Heart right ventricle (tissue), 16 donors: ENCODE data around the gene VTI1A. TPM values are rescaled to one million over a fixed set of nuclear protein-coding genes. Genes with fewer than 3 reads are reported as not detected.

ENCODE experiments used
- ATAC-seq, 8 donors: fragments of 200-7000 bp; cut with Tn5 transposase; one replicate each; pipeline ENCODE4 v1.9.1; 2020; ENCODE audit warnings: mild to moderate bottlenecking in 8 of 8, moderate library complexity in 8 of 8, moderate number of reproducible peaks in 1 of 8
- DNase-seq, 2 donors: peaks; one replicate each; pipeline ENCODE4 v3.0.0-alpha.2; 2020
- H3K27ac ChIP-seq, 10 donors: fragments of 200-600 bp; sonication (generic) in 2 of 10; one replicate each; pipeline versions ENCODE4 v1.5.0 to v1.8.0; 2020 to 2022; ENCODE audit warnings: mild to moderate bottlenecking in 3 of 10
- H3K27me3 ChIP-seq, 7 donors: fragments of 200-600 bp; one replicate each; pipeline ENCODE4 v1.8.0; 2021 to 2022; ENCODE audit warnings: mild to moderate bottlenecking in 2 of 7
- H3K36me3 ChIP-seq, 9 donors: fragments of 200-600 bp; sonication (generic) in 1 of 9; one replicate each; pipeline versions ENCODE4 v1.5.0 to v1.8.0; 2020 to 2022; ENCODE audit warnings: mild to moderate bottlenecking in 2 of 9
- H3K4me1 ChIP-seq, 9 donors: fragments of 200-600 bp; sonication (generic) in 1 of 9; one replicate each; pipeline versions ENCODE4 v1.5.0 to v1.8.0; 2020 to 2022; ENCODE audit warnings: mild to moderate bottlenecking in 4 of 9
- H3K4me3 ChIP-seq, 10 donors: fragments of 200-600 bp; sonication (generic) in 2 of 10; one replicate each; pipeline versions ENCODE4 v1.5.0 to v1.8.0; 2020 to 2022; ENCODE audit warnings: mild to moderate bottlenecking in 7 of 10, moderate library complexity in 2 of 10
- H3K9me3 ChIP-seq, 11 donors: fragments of 200-600 bp in 10 of 11; sonication (generic) in 2 of 11; one replicate each; pipeline versions ENCODE4 v1.5.0 to v1.8.0; 2013 to 2022; ENCODE audit warnings: mild to moderate bottlenecking in 2 of 11, control low read depth in 1 of 11, moderate library complexity in 1 of 11
- CTCF ChIP-seq, 9 donors: fragments of 200-600 bp; sonication (generic) in 2 of 9; IDR thresholded peaks; one replicate each; pipeline versions ENCODE4 v1.5.0 to v1.8.0; 2021 to 2022; ENCODE audit warnings: antibody characterized with exemption in 9 of 9, mild to moderate bottlenecking in 5 of 9, moderate library complexity in 1 of 9
- WGBS, 2 donors: extraction: QIAGEN DNeasy Blood & Tissue Kit; methylation state at CpG; one replicate each; pipeline ENCODE4 v1.1.7; 2013; ENCODE audit warnings: inconsistent platforms in 1 of 2; 5-methylcytosine and 5-hydroxymethylcytosine counted together
- intact Hi-C, 10 donors: fragments of 100-400 bp; cut with DNase I; formaldehyde crosslinking; loops; one replicate each; pipeline versions ENCODE4 v1.11.1 to v1.14.2; 2022
- polyA plus RNA-seq, 2 donors: library from polyadenylated mRNA; stranded (reverse); fragments of 200-250 nt; gene quantifications; one replicate each; pipeline ENCODE4 v1.2.3, GENCODE V29; 2013
- total RNA-seq, 10 donors: library from RNA; stranded (reverse); fragmentation: NEBNext Ultra II Directional in 3 of 10; extraction: Animal tissue kit (Norgen Biotek cat#: 25700) in 3 of 10; gene quantifications; one replicate each; pipeline versions ENCODE4 v1.2.1 to v1.2.4, GENCODE V29; 2021 to 2023
- donor health status: Arrhythmogenic right ventricular cardiomyopathy.
- donor health status: ischemic (EF 13 %, LVEDD 7.1; RV severe dilation, severe dysfunction).
- donor health status: healthy with polysubstance abuse.
- donor health status: DM: no; HTN: yes; CAD: no.
- donor health status: DM: no; HTN: no; CAD: no.
- donor health status: ischemic (EF 25% LVEDD 6.9; RV normal size, moderate dysfunction).
- donor health status: ischemic (EF 25% LVEDD 5.7; RV mildly dilated, moderate dysfunction).
- donor health status: healthy.
- donor health status: DM: yes; HTN: yes; CAD: no.
- donor health status: Ischemic cardiomyopathy.
- donor health status: ischemic (EF 35%, LVEDD 5.7; RV mildly dilated, moderate dysfunction).
- donor health status: nonischemic (EF 11% LVEDD 7.7; RV severe dilation, severe dysfunction).
- donor health status: DM: yes; HTN: yes; CAD: no.
- donor health status: PGD.
- donor health status: ischemic (EF 29% LVEDD 5.4; RV normal size, mild dysfunction).
- donor health status: nonischemic (EF 23%, LVEDD 6.1; RV moderate dilation, normal function).

Gene VTI1A
- total and polyA plus RNA-seq, 12 donors: 6.2 to 24.5 (median 20.6) TPM

GRCh38 chr10:112701211-112701877, 254.3 kb downstream of the VTI1A start:
- Histone ChIP-seq H3K27ac (peak overlapping the region in 2 of 10 donors; percentile 10 to 31), H3K36me3 (peaks cover 0 to 8% (median 0%) of the 10 kb centered on the region in 9 donors), H3K4me1 (peaks cover 0 to 15% (median 5%) of the 10 kb centered on the region in 9 donors), H3K27me3 (no peaks in the 10 kb centered on the region), H3K4me3 (no peak overlapping the region), H3K9me3 (no peaks in the 10 kb centered on the region)
- intact Hi-C loops: no loop called here
- TF ChIP-seq CTCF (IDR thresholded peaks at IDR 0.05): no peak
- 62 to 63% methylated on average over 4 of the region's 4 CpGs for WGBS, 2 donors
- ATAC-seq (peak in 2 of 8 donors; percentile 10 to 45), DNase-seq (no peak)

- intact Hi-C loops: no loop called here
- Histone ChIP-seq H3K27me3 (no peaks in the 10 kb centered on the region), H3K4me1 (peaks cover 0 to 15% (median 5%) of the 10 kb centered on the region in 9 donors), H3K4me3 (no peak overlapping the region), H3K36me3 (peaks cover 0 to 8% (median 0%) of the 10 kb centered on the region in 9 donors), H3K27ac (peak overlapping the region in 1 of 10 donors; percentile 31), H3K9me3 (no peaks in the 10 kb centered on the region)
- 86 to 88% methylated on average over 2 of the region's 2 CpGs for WGBS, 2 donors
- no peak for TF ChIP-seq CTCF (IDR thresholded peaks at IDR 0.05)
- ATAC-seq (no peak), DNase-seq (no peak)
These were observed 254.9 kb downstream of the VTI1A start for GRCh38 chr10:112701878-112702255.

DNA sequence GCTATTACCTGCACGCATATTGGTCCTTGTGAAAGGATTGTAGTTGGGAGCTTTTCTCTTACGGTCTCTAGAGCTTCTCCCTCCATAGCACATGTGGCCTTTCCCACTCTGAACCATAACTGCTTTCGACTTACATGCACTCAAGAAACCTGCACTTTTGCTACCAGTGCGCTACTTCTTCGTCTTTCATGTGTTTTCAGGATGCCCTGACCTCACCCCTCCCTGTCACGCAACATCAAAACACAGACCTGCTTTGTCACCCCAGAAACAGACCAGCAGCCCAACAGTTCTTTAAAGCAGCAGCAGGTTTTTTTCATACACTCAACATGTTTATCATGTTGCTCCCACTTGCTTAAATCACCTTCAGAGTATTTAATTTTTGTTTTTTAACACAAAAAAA, 259.6 kb downstream of the VTI1A start:
- Histone ChIP-seq H3K27ac (no peak overlapping the region), H3K27me3 (no peaks in the 10 kb centered on the region), H3K9me3 (no peaks in the 10 kb centered on the region), H3K4me1 (peaks cover 0 to 7% (median 0%) of the 10 kb centered on the region in 9 donors), H3K36me3 (no peaks in the 10 kb centered on the region), H3K4me3 (no peak overlapping the region)
- intact Hi-C loops: no loop called here
- no peak for ATAC-seq
- no peak for TF ChIP-seq CTCF (IDR thresholded peaks at IDR 0.05)
- DNase-seq: no peak
- 95 to 97% methylated on average over 6 of the region's 6 CpGs for WGBS, 2 donors

DNA sequence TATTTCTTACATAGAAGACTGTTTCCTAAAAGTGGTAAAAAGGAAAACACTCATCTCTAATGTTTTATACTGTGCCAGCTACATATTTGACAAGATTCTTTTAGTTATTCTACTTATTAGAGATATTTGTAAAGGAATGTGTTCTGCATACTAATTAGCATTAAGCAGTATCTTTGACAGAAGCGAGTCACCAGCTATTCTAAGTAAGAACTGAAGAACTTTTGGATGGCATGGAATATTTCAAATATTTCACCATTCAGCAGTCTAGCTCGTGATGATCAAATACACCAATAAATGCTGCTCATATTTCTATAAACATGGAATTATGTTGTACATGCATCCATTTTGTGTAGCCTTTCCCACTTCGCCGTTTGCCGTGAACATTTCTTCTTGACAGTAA, 261.4 kb downstream of the VTI1A start:
- 95 to 97% methylated on average over 5 of the region's 5 CpGs for WGBS, 2 donors
- H3K27ac ChIP-seq: no peak overlapping the region

More for the DNA sequence above, 261.4 kb downstream of the VTI1A start:
- no peak for TF ChIP-seq CTCF (IDR thresholded peaks at IDR 0.05)
- Histone ChIP-seq H3K27me3 (no peaks in the 10 kb centered on the region), H3K36me3 (no peaks in the 10 kb centered on the region), H3K4me1 (no peaks in the 10 kb centered on the region), H3K4me3 (no peak overlapping the region), H3K9me3 (no peaks in the 10 kb centered on the region)
- intact Hi-C loops: no loop called here
- no peak for DNase-seq
- ATAC-seq: no peak
